IMR-90 (cell line): ENCODE data around the gene MLKL. TPM values are rescaled to one million over a fixed set of nuclear protein-coding genes. Genes with fewer than 3 reads are reported as not detected.

Source experiments
- ATAC-seq: fragments of 200-7000 bp; cut with Tn5 transposase; 2 replicates; pipeline ENCODE4 v1.9.1; 2020; ENCODE audit warnings: low read depth, mild to moderate bottlenecking, moderate library complexity
- BruUV-seq: library from RNA; stranded (reverse); fragments of 400-500 nt; replicated peaks from 2 replicates; lab custom pipeline; 2021; lab: Mats Ljungman, UMichigan
- CTCF ChIA-PET: fragments of 300-600 bp; formaldehyde crosslinking; extraction: SDS; loops from one replicate; lab custom pipeline; 2021; ENCODE audit warnings: antibody characterized with exemption; lab: Yijun Ruan, JAX
- POLR2A ChIA-PET: fragments of 300-600 bp; sonication (Branson Sonifier 250); formaldehyde crosslinking; loops from one replicate; lab custom pipeline; 2022; ENCODE audit warnings: antibody characterized with exemption; ENCODE audit not compliant: unreplicated experiment; lab: Charles Lee
- DNase-seq: peaks from one replicate; pipeline ENCODE4 v3.0.0; 2013
- H2AFZ ChIP-seq: replicated peaks from 2 replicates; pipeline ENCODE3; 2013; ENCODE audit warnings: low read length, mild to moderate bottlenecking; ENCODE audit not compliant: poor library complexity
- H2AK5ac ChIP-seq: 2 replicates; pipeline ENCODE4 v1.6.1; 2013; ENCODE audit warnings: low read depth, low read length, inconsistent platforms
- H2AK9ac ChIP-seq: replicated peaks from 2 replicates; pipeline ENCODE3; 2013; ENCODE audit warnings: mild to moderate bottlenecking, low read depth, low read length, moderate library complexity; ENCODE audit not compliant: poor library complexity
- H2BK120ac ChIP-seq: 2 replicates; pipeline ENCODE4 v1.6.1; 2013; ENCODE audit warnings: low read depth, low read length, inconsistent platforms
- H2BK15ac ChIP-seq: 3 replicates; pipeline ENCODE4 v1.6.1; 2013; ENCODE audit warnings: low read depth, low read length, inconsistent platforms
- H2BK20ac ChIP-seq: 2 replicates; pipeline ENCODE4 v1.6.1; 2013; ENCODE audit warnings: low read depth, mild to moderate bottlenecking, inconsistent platforms, low read length, moderate library complexity
- H2BK5ac ChIP-seq: 2 replicates; pipeline ENCODE4 v1.6.1; 2013; ENCODE audit warnings: mild to moderate bottlenecking, low read depth, low read length, inconsistent platforms; ENCODE audit not compliant: poor library complexity, severe bottlenecking
- H3K14ac ChIP-seq: replicated peaks from 2 replicates; pipeline ENCODE4 v1.6.1; 2013; ENCODE audit warnings: low read depth, low read length, inconsistent platforms
- H3K18ac ChIP-seq: 2 replicates; pipeline ENCODE4 v1.6.1; 2013; ENCODE audit warnings: low read depth, low read length, control low read depth
- H3K23ac ChIP-seq: 2 replicates; pipeline ENCODE4 v1.6.1; 2013; ENCODE audit warnings: low read depth, low read length, inconsistent platforms
- H3K27ac ChIP-seq: 2 replicates; pipeline ENCODE4 v1.5.1; 2013; ENCODE audit warnings: mild to moderate bottlenecking, control low read depth, low read length; ENCODE audit not compliant: insufficient read depth
- H3K27me3 ChIP-seq: 2 replicates; pipeline ENCODE4 v1.6.1; 2013; ENCODE audit warnings: low read length; ENCODE audit not compliant: control insufficient read depth, insufficient read depth
- H3K36me3 ChIP-seq: 2 replicates; pipeline ENCODE4 v1.6.1; 2013; ENCODE audit warnings: low read length, mixed read lengths; ENCODE audit not compliant: control insufficient read depth, insufficient read depth
- H3K4ac ChIP-seq: 2 replicates; pipeline ENCODE4 v1.6.1; 2013; ENCODE audit warnings: low read depth, low read length, inconsistent platforms
- H3K4me1 ChIP-seq: 2 replicates; pipeline ENCODE4 v1.6.1; 2013; ENCODE audit warnings: low read length, mixed read lengths; ENCODE audit not compliant: control insufficient read depth, insufficient read depth
- H3K4me2 ChIP-seq: 2 replicates; pipeline ENCODE4 v1.6.1; 2013; ENCODE audit warnings: low read depth, mild to moderate bottlenecking, control low read depth, low read length, moderate library complexity
- H3K4me3 ChIP-seq: 2 replicates; pipeline ENCODE4 v1.5.1; 2013; ENCODE audit warnings: low read depth, mild to moderate bottlenecking, control low read depth, low read length, moderate library complexity; ENCODE audit not compliant: insufficient read depth
- H3K56ac ChIP-seq: 2 replicates; pipeline ENCODE4 v1.6.1; 2013; ENCODE audit warnings: low read length, inconsistent platforms; ENCODE audit not compliant: insufficient read depth; ENCODE audit errors: extremely low read depth
- H3K79me1 ChIP-seq, 2 experiments: 2 replicates each; pipeline ENCODE4 v1.6.1; 2013; ENCODE audit warnings: low read length in 2 of 2, inconsistent platforms in 1 of 2, low read depth in 1 of 2
- H3K9ac ChIP-seq: 2 replicates; pipeline ENCODE4 v1.6.1; 2013; ENCODE audit warnings: low read depth, low read length, control low read depth
- H3K9me1 ChIP-seq: 2 replicates; pipeline ENCODE4 v1.6.1; 2013; ENCODE audit warnings: low read length, inconsistent platforms; ENCODE audit not compliant: insufficient read depth
- H3K9me3 ChIP-seq: 2 replicates; pipeline ENCODE4 v1.6.1; 2013; ENCODE audit warnings: low read length; ENCODE audit not compliant: control insufficient read depth, insufficient read depth
- H4K20me1 ChIP-seq: 2 replicates; pipeline ENCODE4 v1.6.1; 2013; ENCODE audit warnings: low read length, inconsistent platforms; ENCODE audit not compliant: insufficient read depth
- H4K5ac ChIP-seq: 2 replicates; pipeline ENCODE4 v1.6.1; 2013; ENCODE audit warnings: mild to moderate bottlenecking, low read depth, low read length, control low read depth
- H4K8ac ChIP-seq, 2 experiments: 2 replicates each; pipeline ENCODE4 v1.6.1; 2013; ENCODE audit warnings: low read depth in 2 of 2, low read length in 2 of 2, control low read depth in 1 of 2, inconsistent platforms in 1 of 2
- H4K91ac ChIP-seq: 2 replicates; pipeline ENCODE4 v1.6.1; 2013; ENCODE audit warnings: low read depth, low read length, inconsistent platforms; ENCODE audit not compliant: insufficient read depth
- BHLHE40 ChIP-seq: fragments of 150-350 bp; IDR thresholded peaks from 2 replicates; pipeline ENCODE4 v1.6.1; 2016; ENCODE audit warnings: mild to moderate bottlenecking, low read depth, low read length
- CEBPB ChIP-seq: IDR thresholded peaks from 2 replicates; pipeline ENCODE4 v1.6.1; 2012; ENCODE audit warnings: low read depth, low read length, improper control_type of control experiment
- CHD1 ChIP-seq: IDR thresholded peaks from 2 replicates; pipeline ENCODE4 v1.6.1; 2012; ENCODE audit warnings: low read depth, low read length, improper control_type of control experiment
- CTCF ChIP-seq: conservative IDR thresholded peaks from 2 replicates; pipeline ENCODE4 v1.5.1; 2012; ENCODE audit warnings: mild to moderate bottlenecking, low read depth, low read length, improper control_type of control experiment
- MAFK ChIP-seq: IDR thresholded peaks from 2 replicates; pipeline ENCODE4 v1.6.1; 2012; ENCODE audit warnings: low read depth, low read length, improper control_type of control experiment
- MAZ ChIP-seq: IDR thresholded peaks from 2 replicates; pipeline ENCODE4 v1.6.1; 2012; ENCODE audit warnings: low read depth, mild to moderate bottlenecking, low read length, improper control_type of control experiment, moderate library complexity, borderline replicate concordance
- MXI1 ChIP-seq: IDR thresholded peaks from 2 replicates; pipeline ENCODE4 v1.6.1; 2012; ENCODE audit warnings: low read depth, mild to moderate bottlenecking, low read length, moderate library complexity, borderline replicate concordance
- NFE2L2 ChIP-seq: fragments of 150-350 bp; IDR thresholded peaks from 2 replicates; pipeline ENCODE4 v1.6.1; 2016; ENCODE audit warnings: low read depth, mild to moderate bottlenecking, low read length
- POLR2A ChIP-seq: IDR thresholded peaks from 2 replicates; pipeline ENCODE4 v1.6.1; 2012; ENCODE audit warnings: mild to moderate bottlenecking, low read depth, low read length
- RAD21 ChIP-seq: IDR thresholded peaks from 2 replicates; pipeline ENCODE4 v1.6.1; 2012; ENCODE audit warnings: low read length, improper control_type of control experiment
- RFX5 ChIP-seq: IDR thresholded peaks from 2 replicates; pipeline ENCODE4 v1.8.0; 2012; ENCODE audit warnings: low read depth, mild to moderate bottlenecking, low read length, moderate library complexity
- SMC3 ChIP-seq: fragments of 150-350 bp; IDR thresholded peaks from 2 replicates; pipeline ENCODE4 v1.6.1; 2016; ENCODE audit warnings: low read depth, mild to moderate bottlenecking, antibody characterized with exemption, low read length, moderate library complexity
- USF2 ChIP-seq: fragments of 150-350 bp; IDR thresholded peaks from 2 replicates; pipeline ENCODE4 v1.6.1; 2017; ENCODE audit warnings: mild to moderate bottlenecking, antibody characterized with exemption, low read length, low read depth
- WGBS, 2 experiments: methylation state at CpG; one replicate each; pipeline versions ENCODE4 v1.1.5 to v1.1.7; 2013; ENCODE audit warnings: missing lambda C conversion rate in 2 of 2; ENCODE audit not compliant: insufficient read length in 1 of 2; ENCODE audit errors: extremely low coverage in 2 of 2; 5-methylcytosine and 5-hydroxymethylcytosine counted together
- dilution Hi-C: fragments of 300-500 bp; cut with HindIII; formaldehyde crosslinking; loops from one replicate; pipeline ENCODE4 v1.14.3; 2018; ENCODE audit warnings: low sequenced_read_pairs; ENCODE audit not compliant: unreplicated experiment
- in situ Hi-C: fragments of 300-500 bp; cut with MboI; formaldehyde crosslinking; loops from 3 replicates; pipeline ENCODE4 v1.14.3; 2019; ENCODE audit warnings: low sequenced_read_pairs, inconsistent platforms, mixed read lengths
- intact Hi-C: fragments of 100-400 bp; cut with micrococcal nuclease; formaldehyde crosslinking; loops from 2 replicates; pipeline ENCODE4 v1.10.0; 2022
- polyA plus RNA-seq, 3 experiments: library from polyadenylated mRNA; depleted of rRNA; stranded (reverse); fragments of >200 nt; gene quantifications; 2 replicates each; pipeline ENCODE4 v1.2.3, GENCODE V29; 2012; ENCODE audit warnings: low replicate concordance in 1 of 3
- total RNA-seq: library from RNA; depleted of rRNA; stranded (reverse); fragments of >200 nt; gene quantifications from 2 replicates; pipeline ENCODE4 v1.2.3, GENCODE V29; 2012

The MLKL gene
- total and polyA plus RNA-seq, 2 of the 4 experiments (the other 2 are of a cell fraction) = 3.6 to 4.5 TPM

GRCh38 chr16:74651841-74652240 is 48.8 kb downstream of the MLKL start:
- DNase-seq = no peak
- Histone ChIP-seq H4K20me1 (peaks cover 22% of the 10 kb centered on the region), H3K4me2 (no peak overlapping the region), H2BK120ac (no peak overlapping the region), H2AK9ac (no peak overlapping the region), H3K36me3 (peaks cover 24% of the 10 kb centered on the region), H3K79me1 (peaks cover 28 to 52% of the 10 kb centered on the region in 2 experiments), H3K4ac (no peak overlapping the region), H2BK15ac (no peak overlapping the region), H3K4me3 (no peak overlapping the region), H4K8ac (no peak overlapping the region), H3K4me1 (peaks cover 4% of the 10 kb centered on the region), H3K56ac (no peak overlapping the region), H3K14ac (no peak overlapping the region), H4K91ac (no peak overlapping the region), H3K9ac (no peak overlapping the region), H3K18ac (no peak overlapping the region), H3K27me3 (no peaks in the 10 kb centered on the region), H4K5ac (no peak overlapping the region), H2AFZ (no peak overlapping the region), H2AK5ac (no peak overlapping the region), H3K9me3 (no peaks in the 10 kb centered on the region), H3K23ac (no peak overlapping the region), H2BK5ac (no peak overlapping the region), H3K27ac (no peak overlapping the region), H3K9me1 (peaks cover 4% of the 10 kb centered on the region; the same call in 1 of the 2 replicates), H2BK20ac (no peak overlapping the region)
- TF ChIP-seq POLR2A (no peak), CTCF (no peak), MXI1 (no peak), CHD1 (no peak), BHLHE40 (no peak), SMC3 (no peak), RFX5 (no peak), USF2 (no peak), MAZ (no peak), RAD21 (no peak), MAFK (no peak), CEBPB (no peak), NFE2L2 (no peak)
- ChIA-PET POLR2A (no interaction called here), CTCF (interaction anchor here (0.7 to 1.2 kb wide), 6 partner anchors 9 to 1087 kb away, joined by 3 to 6 read pairs (median 3); no protein-coding TSS in a partner anchor)
- in situ Hi-C loops = no loop called here
- no peak for ATAC-seq
- dilution Hi-C loops = no loop called here
- intact Hi-C loops = no loop called here
- BruUV-seq = no TSS peak
- WGBS, 2 experiments = no CpG with 5 or more reads among the region's 2 CpGs
